ENCODE results near the gene MPHOSPH8. TPM values are rescaled to one million over a fixed set of nuclear protein-coding genes. Genes with fewer than 3 reads are reported as not detected.

Gene MPHOSPH8, protein sequence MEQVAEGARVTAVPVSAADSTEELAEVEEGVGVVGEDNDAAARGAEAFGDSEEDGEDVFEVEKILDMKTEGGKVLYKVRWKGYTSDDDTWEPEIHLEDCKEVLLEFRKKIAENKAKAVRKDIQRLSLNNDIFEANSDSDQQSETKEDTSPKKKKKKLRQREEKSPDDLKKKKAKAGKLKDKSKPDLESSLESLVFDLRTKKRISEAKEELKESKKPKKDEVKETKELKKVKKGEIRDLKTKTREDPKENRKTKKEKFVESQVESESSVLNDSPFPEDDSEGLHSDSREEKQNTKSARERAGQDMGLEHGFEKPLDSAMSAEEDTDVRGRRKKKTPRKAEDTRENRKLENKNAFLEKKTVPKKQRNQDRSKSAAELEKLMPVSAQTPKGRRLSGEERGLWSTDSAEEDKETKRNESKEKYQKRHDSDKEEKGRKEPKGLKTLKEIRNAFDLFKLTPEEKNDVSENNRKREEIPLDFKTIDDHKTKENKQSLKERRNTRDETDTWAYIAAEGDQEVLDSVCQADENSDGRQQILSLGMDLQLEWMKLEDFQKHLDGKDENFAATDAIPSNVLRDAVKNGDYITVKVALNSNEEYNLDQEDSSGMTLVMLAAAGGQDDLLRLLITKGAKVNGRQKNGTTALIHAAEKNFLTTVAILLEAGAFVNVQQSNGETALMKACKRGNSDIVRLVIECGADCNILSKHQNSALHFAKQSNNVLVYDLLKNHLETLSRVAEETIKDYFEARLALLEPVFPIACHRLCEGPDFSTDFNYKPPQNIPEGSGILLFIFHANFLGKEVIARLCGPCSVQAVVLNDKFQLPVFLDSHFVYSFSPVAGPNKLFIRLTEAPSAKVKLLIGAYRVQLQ
- total RNA-seq = 44.4 TPM
- long read RNA-seq, full-length matches to known transcripts = 25 of 72 reads
- long read RNA-seq, partial matches to known transcripts = 22 of 72 reads
- long read RNA-seq, other reads (novel, unspliced or antisense) = 25 of 72 reads

DNA sequence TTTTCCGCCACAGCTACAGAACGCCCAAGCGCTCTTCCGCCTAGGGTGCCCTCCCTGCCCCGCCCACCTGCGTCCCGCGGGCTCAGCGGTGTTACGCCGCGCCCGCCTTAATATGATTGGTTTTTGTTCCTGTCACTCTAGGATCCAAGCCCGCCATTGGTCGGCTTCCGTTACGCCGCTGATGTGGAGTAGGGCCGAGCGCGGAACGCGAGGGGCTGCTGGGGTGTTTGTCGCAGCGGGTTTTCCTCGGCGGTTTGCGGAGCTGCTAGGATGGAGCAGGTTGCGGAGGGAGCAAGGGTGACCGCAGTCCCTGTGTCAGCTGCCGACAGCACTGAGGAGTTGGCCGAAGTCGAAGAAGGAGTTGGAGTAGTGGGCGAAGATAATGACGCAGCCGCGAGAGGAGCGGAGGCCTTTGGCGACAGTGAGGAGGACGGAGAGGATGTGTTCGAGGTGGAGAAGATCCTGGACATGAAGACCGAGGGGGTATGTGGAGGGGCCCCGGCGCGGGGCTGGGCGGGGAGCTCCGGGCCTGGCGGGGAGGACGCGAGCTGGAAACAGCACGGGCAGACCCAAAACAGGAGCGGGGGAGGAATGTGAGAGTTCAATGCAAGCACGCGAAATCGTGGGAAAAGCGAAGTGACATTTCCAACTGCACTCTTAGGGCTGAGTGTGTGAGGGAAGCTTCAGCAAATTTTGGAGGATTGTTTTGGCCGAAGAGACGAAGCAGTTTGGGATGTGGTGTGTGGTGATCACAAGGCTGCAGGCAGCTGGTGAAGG is at the start of gene MPHOSPH8:
TSS of gene MPHOSPH8 (plus strand) at position 181 of the 777 bp plus-strand sequence. CDS start at position 271, 90 bp downstream.
- TF ChIP-seq, protein P1, sequence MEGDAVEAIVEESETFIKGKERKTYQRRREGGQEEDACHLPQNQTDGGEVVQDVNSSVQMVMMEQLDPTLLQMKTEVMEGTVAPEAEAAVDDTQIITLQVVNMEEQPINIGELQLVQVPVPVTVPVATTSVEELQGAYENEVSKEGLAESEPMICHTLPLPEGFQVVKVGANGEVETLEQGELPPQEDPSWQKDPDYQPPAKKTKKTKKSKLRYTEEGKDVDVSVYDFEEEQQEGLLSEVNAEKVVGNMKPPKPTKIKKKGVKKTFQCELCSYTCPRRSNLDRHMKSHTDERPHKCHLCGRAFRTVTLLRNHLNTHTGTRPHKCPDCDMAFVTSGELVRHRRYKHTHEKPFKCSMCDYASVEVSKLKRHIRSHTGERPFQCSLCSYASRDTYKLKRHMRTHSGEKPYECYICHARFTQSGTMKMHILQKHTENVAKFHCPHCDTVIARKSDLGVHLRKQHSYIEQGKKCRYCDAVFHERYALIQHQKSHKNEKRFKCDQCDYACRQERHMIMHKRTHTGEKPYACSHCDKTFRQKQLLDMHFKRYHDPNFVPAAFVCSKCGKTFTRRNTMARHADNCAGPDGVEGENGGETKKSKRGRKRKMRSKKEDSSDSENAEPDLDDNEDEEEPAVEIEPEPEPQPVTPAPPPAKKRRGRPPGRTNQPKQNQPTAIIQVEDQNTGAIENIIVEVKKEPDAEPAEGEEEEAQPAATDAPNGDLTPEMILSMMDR (IDR thresholded peaks at IDR 0.05) = no peak
- DNase-seq (peak; percentile 97), ATAC-seq (peak; percentile 100)
- H3K4me1 ChIP-seq = peaks cover 29% of the 10 kb centered on the region
- H3K36me3 ChIP-seq = peaks cover 4% of the 10 kb centered on the region
- no peaks in the 10 kb centered on the region for H3K27me3 ChIP-seq
- H3K9me3 ChIP-seq = no peaks in the 10 kb centered on the region
- intact Hi-C loops (cut with DNase I) = no loop called here
- H3K4me3 ChIP-seq = peak within 1 kb of the TSS; percentile 80
- peak within 1 kb of the TSS; percentile 92 for H3K27ac ChIP-seq

DNA sequence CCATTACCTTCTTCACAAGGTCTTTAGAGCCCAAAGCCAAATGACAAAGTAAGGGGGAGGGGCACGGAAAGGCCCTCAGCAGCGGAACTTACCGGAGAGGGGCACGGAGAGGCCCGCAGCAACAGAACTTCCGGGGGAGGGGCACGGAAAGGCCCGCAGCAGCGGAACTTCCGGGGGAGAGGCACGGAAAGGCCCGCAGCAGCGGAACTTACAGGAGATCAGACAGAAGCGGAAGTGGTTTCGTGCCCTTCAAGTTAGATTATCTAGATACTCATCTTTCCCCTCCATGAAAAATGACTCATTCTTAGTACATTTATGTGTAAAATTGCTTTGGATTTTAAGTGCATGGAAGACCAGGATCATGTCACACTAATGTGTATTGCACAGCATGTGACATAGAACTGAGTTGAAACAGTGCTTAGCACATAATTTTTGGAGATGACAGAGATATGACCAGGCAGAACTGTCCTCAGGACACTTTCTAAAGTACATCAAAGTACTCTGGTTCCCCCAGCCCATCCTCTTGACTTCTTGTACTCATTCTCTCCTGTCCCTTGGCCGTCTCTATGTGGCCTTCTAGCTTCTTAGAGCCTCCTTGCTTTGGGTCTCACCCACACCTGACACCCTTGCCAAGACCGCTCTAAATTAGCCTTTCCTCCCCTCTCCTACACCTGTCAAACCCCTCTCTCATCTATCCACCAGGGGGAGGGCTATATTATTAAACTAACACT is 46.4 kb upstream of the MPHOSPH8 start:
- Histone ChIP-seq H3K4me3 (peak overlapping the region; percentile 25), H3K27ac (no peak overlapping the region), H3K27me3 (no peaks in the 10 kb centered on the region), H3K36me3 (no peaks in the 10 kb centered on the region), H3K4me1 (peaks cover 4% of the 10 kb centered on the region), H3K9me3 (no peaks in the 10 kb centered on the region)
- intact Hi-C loops (cut with DNase I) = no loop called here
- peak; percentile 68 for DNase-seq
- TF ChIP-seq, protein P1 (IDR thresholded peaks at IDR 0.05) = no peak
- peak; percentile 69 for ATAC-seq

DNA sequence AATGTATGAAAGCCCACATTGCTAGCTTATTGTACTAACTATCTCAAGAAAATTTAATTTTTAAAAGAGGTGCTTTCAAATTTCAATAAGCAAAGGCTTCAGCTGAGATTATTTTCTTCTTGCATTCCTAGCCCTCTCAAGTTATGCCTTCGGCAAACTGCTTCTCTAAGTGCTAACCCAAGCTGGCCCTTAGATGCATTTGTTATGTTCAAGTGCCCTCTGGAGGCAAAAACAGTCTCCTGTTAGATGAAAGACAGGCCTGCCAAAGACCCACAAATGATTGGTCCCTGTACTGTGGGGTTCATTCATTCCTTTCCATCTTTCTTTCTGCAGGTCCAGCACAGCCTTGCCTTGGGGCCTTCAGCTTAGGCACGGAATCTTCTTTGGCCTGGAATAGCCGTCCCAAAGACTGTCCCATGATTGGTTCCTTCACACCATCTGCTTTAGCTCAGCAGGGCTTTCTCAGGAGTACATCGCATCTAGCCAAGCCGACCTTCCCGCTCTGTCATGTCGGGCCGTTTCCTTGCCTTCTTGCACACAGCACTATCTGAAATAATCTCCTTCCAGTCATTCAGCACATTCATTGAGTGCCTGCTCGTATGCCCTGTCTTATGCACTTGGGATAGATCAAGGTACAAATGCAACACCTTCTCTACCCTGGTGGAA is 45.7 kb upstream of the MPHOSPH8 start:
- ATAC-seq (peak; percentile 69), DNase-seq (no peak)
- H3K27ac ChIP-seq = no peak overlapping the region
- TF ChIP-seq, protein P1 (IDR thresholded peaks at IDR 0.05) = peak; percentile 44
- H3K4me1 ChIP-seq = peaks cover 4% of the 10 kb centered on the region
- no peak overlapping the region for H3K4me3 ChIP-seq
- H3K9me3 ChIP-seq = no peaks in the 10 kb centered on the region
- no peaks in the 10 kb centered on the region for H3K36me3 ChIP-seq
- no peaks in the 10 kb centered on the region for H3K27me3 ChIP-seq
- intact Hi-C loops (cut with DNase I) = no loop called here

DNA sequence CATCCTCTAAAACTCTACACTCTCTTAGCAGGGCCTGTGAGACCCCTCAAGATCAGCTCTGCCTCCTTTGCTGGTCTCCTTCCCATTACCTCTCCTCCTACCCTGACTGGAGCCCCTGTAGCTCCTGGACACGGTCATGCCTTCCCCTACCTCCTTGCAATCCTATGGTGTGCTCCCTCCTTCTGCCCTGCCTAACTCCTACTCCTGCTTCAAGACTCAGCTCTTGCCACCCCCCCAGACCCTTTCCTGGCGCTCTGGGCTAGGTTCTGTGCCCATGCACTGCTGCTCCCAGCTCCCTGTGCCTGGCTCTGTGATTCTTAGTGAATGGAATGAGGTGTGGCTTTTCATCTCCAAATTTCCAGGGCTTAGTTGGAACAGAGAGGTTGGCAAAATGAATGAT is 44.1 kb upstream of the MPHOSPH8 start:
- Histone ChIP-seq H3K36me3 (no peaks in the 10 kb centered on the region), H3K27ac (no peak overlapping the region), H3K9me3 (no peaks in the 10 kb centered on the region), H3K4me3 (no peak overlapping the region), H3K4me1 (peaks cover 4% of the 10 kb centered on the region), H3K27me3 (no peaks in the 10 kb centered on the region)
- no peak for ATAC-seq
- TF ChIP-seq, protein P1 (IDR thresholded peaks at IDR 0.05) = no peak
- no peak for DNase-seq
- intact Hi-C loops (cut with DNase I) = no loop called here
